ENCODE results near the gene SIPA1L3.
A peak's percentile ranks its signal among the peaks of the same experiment; 100 is the strongest.
"Not testable (repeated sequence)": the region's sequence is repeated elsewhere in the genome, so short reads cannot be mapped to it uniquely, and the experiment has no call there.

The SIPA1L3 gene

GRCh38 chr19:38223119-38223523 is 316.1 kb downstream of the SIPA1L3 start:
- DNase-seq: no peak

GRCh38 chr19:38223617-38224013 is 316.6 kb downstream of the SIPA1L3 start:
- DNase-seq: no peak

GRCh38 chr19:38224014-38224862 is 317.2 kb downstream of the SIPA1L3 start, which contains the start of gene DPF1:
Gene DPF1, minus strand, starts transcription at chr19:38224222. Its CDS starts 80 bp downstream, at chr19:38224142.
- no peak for DNase-seq

- DNase-seq: not testable (repeated sequence)
Measured at GRCh38 chr19:38224863-38225218, 317.8 kb downstream of the SIPA1L3 start.

- no peak for DNase-seq
Measured at GRCh38 chr19:38227287-38228004, 320.4 kb downstream of the SIPA1L3 start.

- DNase-seq: no peak
Measured at GRCh38 chr19:38228005-38228377, 321.0 kb downstream of the SIPA1L3 start.

GRCh38 chr19:38228491-38229439 is 321.8 kb downstream of the SIPA1L3 start:
- DNase-seq: no peak

- peak; percentile 60 for DNase-seq
Measured at GRCh38 chr19:38229585-38230073, 322.6 kb downstream of the SIPA1L3 start.

- DNase-seq: not testable (repeated sequence)
Measured at GRCh38 chr19:38230506-38231133, 323.6 kb downstream of the SIPA1L3 start.

GRCh38 chr19:38231918-38232317 is 324.9 kb downstream of the SIPA1L3 start:
- DNase-seq: no peak

- no peak for DNase-seq
Measured at GRCh38 chr19:38233740-38234251, 326.8 kb downstream of the SIPA1L3 start.

- DNase-seq: no peak
Measured at GRCh38 chr19:38234615-38235014, 327.6 kb downstream of the SIPA1L3 start.

GRCh38 chr19:38239816-38240215 is 332.8 kb downstream of the SIPA1L3 start:
- no peak for DNase-seq

GRCh38 chr19:38243279-38243673 is 336.3 kb downstream of the SIPA1L3 start:
- no peak for DNase-seq

- DNase-seq: no peak
Measured at GRCh38 chr19:38245826-38246498, 339.0 kb downstream of the SIPA1L3 start.

- no peak for DNase-seq
Measured at GRCh38 chr19:38247126-38247525, 340.1 kb downstream of the SIPA1L3 start.

GRCh38 chr19:38247734-38248268 is 340.8 kb downstream of the SIPA1L3 start:
- DNase-seq: no peak

GRCh38 chr19:38248421-38248820 is 341.4 kb downstream of the SIPA1L3 start:
- no peak for DNase-seq

GRCh38 chr19:38250428-38250820 is 343.4 kb downstream of the SIPA1L3 start:
- no peak for DNase-seq

- no peak for DNase-seq
Measured at GRCh38 chr19:38250821-38251563, 344.0 kb downstream of the SIPA1L3 start.
